CD4-positive, alpha-beta T cell treated with Interleukin-10 for 1 hour (primary cell): ENCODE data around the gene RPS8.
"Not testable (repeated sequence)": the region's sequence is repeated elsewhere in the genome, so short reads cannot be mapped to it uniquely, and the experiment has no call there.

ENCODE experiments used
- DNase-seq: peaks from one replicate; pipeline ENCODE4 v3.0.0-alpha.2; 2020

Gene RPS8

DNA sequence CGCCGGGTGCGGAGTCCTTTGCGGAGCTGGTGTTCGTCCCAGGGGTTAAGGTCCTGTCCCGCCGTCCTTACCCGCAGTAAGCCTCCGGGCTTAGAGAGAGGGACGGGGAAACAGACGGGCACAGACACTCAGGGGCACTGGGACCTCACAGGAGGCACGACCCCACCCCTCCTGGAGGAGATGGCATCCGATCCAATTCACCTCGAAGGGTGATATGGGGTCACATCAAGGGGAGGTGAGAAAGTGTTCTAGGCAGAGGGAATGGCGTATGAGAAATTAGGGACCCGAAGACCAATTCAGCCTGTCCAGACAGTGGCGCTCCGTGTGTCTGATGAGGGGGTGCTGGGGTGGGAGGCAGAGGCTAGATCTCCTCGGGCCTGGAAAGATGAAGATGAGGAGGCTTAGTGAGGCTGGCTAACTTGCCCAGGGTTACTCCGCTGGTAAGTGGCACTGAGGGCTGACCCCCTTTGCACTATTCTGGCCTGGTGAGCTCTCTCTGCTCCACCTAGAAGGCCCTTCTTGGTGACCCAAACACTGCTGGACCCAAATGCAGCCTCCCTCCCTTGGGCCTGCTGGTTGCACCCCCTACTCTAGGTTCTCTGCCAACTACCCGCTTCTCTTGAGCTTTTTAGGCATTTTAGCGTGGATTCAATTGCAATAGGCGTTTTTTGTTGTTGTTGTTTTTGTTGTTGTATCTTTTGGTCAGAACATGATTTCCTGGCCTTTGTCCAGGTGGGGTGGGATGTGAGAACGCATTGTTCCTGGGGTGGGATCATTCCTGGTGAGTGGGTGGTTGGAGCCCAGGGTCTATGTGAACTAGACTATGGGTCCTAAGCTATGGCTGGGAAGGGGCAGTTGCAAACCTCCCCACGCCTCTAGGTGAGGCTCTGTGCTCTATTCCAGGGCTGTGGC is 45.2 kb downstream of the RPS8 start:
- DNase-seq = no peak

DNA sequence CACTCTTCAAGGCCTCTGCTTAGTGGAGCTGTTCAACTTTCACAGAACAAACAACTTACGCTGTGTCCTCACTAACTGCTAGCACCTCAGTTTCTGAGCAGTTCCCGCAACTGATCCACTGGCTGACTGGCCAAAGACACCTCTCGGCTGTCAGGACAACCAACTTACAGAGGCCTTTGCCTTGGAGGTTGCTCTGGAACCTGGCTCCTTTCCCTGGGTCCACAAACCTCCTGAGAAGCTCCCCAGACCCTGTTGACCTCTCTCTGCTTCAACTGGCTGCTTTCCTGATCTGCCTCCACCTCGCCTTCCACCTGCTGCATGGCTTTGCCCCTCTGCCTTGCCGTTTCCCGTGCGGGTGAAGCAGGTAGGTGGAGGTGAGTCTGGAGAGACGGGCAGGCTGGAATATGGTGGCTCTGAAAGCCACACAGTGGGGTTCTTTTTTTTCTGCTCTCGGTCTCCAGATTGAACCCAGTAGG is 45.9 kb downstream of the RPS8 start:
- DNase-seq = no peak

DNA sequence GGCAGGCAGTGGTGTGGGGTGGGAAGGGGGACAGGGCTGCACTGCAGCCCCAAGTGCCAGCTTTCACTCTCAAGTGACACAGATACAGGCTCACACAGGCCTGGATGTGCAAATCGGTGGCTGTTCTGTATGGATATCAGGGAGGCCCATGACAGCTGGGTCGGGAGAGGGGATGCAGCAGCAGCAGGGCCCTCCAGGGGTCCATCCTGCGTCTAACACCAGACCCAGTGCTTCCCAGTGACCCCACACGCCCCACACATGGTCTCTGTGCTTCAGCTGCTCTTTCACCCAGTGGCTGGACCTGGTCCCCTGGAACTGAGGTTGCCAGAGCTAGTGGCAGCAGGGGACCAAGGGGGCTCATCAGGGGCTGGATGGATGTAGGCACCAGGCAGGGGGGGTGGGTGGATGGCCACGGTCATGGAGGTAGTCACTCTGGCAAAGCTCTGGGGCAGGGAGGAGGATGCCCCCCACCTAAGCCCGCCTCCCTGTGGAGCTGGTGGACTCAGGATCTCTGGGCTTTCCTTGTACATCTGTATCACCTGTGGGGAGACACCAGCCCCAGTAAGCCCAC is 46.9 kb downstream of the RPS8 start:
- peak; percentile 12 for DNase-seq

DNA sequence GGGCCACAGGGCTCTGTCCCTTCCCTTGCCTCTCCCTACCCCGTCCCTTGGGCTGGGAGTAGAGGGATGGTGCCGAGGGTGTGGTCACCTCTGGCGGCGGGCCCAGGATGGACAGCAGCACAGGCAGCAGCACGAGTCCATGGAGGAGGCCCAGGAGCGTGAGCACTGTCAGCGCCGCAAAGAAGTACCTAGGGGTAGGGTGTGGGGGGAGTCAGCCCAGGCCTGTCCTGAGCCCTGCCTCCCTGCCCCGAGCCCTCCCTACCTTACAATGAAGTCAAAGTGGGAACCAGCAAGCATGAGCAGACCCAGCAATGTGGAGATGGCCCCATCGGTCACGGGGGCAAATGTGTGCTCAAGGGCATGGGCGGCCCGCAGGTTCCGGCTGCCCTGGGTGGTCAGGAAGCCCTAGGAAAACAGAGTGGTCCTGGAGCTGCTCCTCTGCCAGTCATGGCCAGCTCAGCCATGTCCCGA is 47.7 kb downstream of the RPS8 start:
- no peak for DNase-seq

DNA sequence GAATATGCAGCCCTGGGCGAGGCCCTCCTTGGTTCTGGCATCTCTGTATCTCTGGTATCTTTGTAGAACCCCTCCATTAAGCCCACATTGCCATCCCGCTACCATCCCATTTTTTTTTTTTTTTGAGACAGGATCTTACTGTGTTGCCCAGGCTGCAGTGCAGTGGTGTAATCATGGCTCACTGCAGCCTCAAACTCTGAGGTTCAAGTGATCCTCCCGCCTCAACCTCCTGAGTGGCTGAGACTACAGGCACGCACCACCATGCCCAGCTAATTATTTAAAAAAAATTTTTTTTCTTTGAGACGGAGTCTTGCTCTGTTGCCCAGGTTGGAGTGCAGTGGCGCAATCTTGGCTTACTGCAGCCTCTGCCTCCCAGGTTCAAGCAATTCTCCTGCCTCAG is 49.1 kb downstream of the RPS8 start:
- not testable (repeated sequence) for DNase-seq

DNA sequence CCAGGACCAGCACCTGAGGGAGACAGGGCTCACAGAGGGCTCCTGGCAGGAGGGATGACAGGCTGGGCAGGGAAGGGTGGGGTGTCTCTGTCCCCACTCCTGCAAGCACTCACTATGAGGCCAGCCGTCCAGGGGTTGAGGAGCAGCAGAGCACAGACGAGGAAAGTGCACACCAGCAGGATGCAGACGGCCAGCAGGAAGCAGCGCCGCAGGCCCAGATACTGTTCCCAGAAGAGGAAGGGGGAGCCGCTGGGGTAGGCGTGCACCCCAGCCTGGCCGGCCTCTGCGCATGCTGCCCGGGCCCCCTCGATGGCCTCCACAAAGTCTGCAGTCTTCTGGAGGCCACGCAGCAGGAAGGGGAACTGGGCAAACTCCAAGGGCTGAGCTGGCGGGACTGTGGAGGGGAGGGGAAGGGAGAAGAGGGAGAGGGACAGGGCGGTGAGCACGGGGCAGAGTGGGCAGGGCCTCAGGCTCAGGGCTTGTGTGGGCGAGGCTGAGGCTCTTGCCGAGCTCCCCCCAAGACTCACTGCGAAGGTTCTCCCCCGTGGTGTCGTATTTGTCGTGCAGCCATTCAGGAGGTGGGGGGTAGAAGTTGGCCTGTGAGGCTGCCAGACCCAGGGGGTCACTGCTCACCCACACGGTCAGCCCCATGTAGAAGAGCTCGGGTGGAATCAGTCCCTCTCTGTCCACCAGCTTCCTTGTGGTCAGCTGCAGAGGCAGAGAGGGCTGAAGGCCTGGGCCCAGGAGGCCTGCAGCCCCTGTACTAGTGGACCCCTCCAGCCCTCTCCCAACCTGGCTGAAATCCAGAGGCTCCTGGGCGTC is 51.2 kb downstream of the RPS8 start:
- no peak for DNase-seq

DNA sequence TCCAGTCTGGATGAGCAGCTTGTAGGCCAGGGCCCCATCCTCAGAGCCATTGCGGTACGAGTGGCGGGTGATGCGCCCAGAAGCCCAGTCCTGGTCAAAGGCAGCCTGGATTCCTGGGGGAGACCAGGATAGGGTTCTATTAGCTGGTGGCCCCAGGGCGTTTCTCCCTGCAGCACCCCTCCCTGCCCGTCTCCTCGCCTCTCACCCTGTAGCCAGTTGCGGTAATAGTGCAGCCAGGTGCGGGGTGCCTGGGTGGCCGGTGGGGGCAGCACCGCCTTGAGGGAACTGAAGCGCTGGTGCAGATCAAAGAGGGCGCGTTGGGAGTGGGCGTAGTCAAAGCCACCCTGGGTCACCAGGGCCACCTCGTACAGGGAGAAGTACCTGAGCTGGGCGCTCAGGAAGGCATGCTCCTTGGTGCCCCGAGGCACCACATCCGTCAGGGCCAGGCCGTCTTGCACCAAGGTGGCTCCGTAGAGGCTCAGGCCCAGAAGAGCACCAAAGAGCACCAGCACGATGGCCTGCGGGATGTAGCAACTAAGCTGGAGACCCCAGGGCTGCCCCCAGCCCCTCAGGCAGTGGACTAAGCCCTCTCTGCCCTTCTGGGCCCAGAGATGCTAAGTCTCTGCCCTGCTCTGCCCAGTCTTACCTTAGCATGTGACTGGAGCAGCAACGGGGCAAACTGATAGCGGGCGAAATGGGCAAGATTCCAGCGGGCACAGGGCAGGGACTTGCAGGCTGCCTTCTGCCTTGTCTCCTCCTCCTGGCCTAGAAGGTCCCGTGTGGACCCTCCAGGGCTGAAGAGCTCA is 52.1 kb downstream of the RPS8 start:
- no peak for DNase-seq

DNA sequence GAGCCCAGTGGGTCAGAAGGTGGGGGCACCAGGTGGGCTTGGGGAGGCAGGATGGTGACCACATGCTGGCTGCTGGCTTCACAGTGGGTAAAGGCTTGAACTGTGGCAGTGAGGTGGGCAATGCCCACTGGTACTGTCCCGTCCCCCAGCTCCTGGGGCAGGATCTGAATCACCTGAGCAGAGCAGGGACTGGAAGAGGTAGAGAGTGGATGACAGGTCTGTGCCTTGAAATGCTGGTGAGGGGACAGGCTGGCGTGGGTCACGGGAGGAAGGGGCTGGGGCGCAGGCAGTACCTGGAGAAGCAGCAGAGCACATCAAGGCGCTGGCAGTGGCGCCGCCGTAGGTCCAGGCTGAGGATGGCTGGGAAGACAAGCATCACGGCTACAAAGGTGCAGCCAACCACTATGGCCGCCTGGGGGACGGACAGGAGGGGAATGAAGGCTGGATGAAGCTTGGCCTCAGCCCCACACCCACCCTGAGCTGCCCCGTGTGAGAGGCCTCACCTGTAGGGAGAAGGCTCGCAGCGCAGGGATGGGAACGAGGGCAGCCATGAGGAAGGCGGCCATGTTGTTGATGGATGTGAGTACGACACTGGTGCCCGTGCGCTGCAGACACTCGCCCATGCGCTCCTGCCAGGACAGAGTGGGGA is 52.8 kb downstream of the RPS8 start:
- no peak for DNase-seq
